ENCODE data around the gene SLC6A9. TPM values are rescaled to one million over a fixed set of nuclear protein-coding genes. Genes with fewer than 3 reads are reported as not detected.

SLC6A9 gene
- total RNA-seq, 2 experiments from 2014 or later, result 6.5 to 7.4 TPM

DNA sequence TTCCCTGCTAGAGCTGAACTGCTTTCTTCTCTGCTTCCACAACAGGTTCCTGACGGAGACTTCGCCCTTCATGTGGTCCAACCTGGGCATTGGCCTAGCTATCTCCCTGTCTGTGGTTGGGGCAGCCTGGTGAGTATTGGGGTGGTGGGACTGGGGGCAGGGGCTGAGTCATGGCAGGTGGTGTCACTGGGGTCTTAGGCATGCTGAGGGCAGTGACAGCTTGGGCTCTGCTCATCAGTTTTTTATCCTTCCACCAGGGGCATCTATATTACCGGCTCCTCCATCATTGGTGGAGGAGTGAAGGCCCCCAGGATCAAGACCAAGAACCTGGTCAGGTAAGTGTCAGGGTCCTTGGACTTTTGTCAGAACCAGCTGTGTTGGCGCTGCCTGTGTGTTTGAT, 55.2 kb downstream of the SLC6A9 start:
- peak; percentile 15 for DNase-seq
- intact Hi-C loops (cut with micrococcal nuclease), result no loop called here
- no peaks in the 10 kb centered on the region for H3K9me3 Mint-ChIP-seq

DNA sequence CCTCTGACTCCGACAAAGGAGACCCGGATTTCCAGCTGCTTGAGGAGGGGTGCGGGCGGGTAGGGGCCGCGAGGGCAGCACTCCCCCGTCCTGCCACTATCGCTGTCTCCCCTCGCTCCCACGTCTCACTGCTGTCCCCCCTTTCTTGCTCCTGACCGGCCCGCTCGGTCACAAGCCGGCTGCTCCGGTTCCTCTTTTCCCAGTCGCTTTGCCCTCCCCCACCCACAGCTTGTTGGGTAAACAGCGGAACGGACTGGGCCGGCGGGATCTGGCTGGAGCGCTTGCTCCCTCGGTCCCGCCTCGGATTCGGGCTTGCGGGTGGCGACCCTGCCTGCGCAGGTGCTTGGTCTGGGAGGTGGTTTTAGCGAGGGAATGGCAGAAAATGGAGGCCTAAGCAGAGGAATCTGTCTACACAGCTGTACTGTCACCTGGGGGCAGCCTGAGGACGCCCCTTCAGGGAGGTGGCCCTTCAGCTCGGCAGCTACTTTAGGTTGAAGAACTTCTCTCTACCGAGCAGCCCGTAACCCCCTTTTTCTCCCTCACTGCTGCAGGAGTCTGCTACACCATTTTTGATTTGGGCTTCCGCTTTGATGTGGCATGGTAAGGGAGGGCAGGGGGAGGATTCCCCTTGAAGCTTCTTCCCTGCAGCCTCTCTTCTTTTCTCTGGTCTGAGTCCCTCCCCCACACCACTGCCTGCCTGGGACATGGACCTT, 55.9 kb downstream of the SLC6A9 start:
- H3K27me3 Mint-ChIP-seq, result no peaks in the 10 kb centered on the region
- intact Hi-C loops (cut with micrococcal nuclease), result no loop called here
- POLR2A ChIA-PET, result interaction anchor here (1.0 to 3.2 kb wide), 11 partner anchors 10 to 68 kb away, joined by 3 to 13 read pairs (median 6); partner anchors contain the start of genes CCDC24 and SLC6A9
- peaks cover 50% of the 10 kb centered on the region for H3K4me1 Mint-ChIP-seq (ENCODE audit: low read depth)
- no peaks in the 10 kb centered on the region for H3K9me3 Mint-ChIP-seq
- TF ChIP-seq, protein P1, sequence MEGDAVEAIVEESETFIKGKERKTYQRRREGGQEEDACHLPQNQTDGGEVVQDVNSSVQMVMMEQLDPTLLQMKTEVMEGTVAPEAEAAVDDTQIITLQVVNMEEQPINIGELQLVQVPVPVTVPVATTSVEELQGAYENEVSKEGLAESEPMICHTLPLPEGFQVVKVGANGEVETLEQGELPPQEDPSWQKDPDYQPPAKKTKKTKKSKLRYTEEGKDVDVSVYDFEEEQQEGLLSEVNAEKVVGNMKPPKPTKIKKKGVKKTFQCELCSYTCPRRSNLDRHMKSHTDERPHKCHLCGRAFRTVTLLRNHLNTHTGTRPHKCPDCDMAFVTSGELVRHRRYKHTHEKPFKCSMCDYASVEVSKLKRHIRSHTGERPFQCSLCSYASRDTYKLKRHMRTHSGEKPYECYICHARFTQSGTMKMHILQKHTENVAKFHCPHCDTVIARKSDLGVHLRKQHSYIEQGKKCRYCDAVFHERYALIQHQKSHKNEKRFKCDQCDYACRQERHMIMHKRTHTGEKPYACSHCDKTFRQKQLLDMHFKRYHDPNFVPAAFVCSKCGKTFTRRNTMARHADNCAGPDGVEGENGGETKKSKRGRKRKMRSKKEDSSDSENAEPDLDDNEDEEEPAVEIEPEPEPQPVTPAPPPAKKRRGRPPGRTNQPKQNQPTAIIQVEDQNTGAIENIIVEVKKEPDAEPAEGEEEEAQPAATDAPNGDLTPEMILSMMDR (IDR thresholded peaks at IDR 0.05), result no peak
- CTCF ChIA-PET, result interaction anchor here (0.9 to 4.2 kb wide), 12 partner anchors 15 to 73 kb away, joined by 3 to 20 read pairs (median 5); partner anchors contain the start of gene IPO13
- peak overlapping the region; percentile 79 for H3K27ac Mint-ChIP-seq
- peaks cover 51% of the 10 kb centered on the region for H3K36me3 Mint-ChIP-seq (ENCODE audit: low read depth)
- DNase-seq (peak; percentile 43), ATAC-seq (peak; percentile 10)
- H3K4me3 Mint-ChIP-seq, result peak overlapping the region; percentile 90

More for the DNA sequence above, 55.2 kb downstream of the SLC6A9 start:
- peak overlapping the region; percentile 79 for H3K27ac Mint-ChIP-seq
- no peak for ATAC-seq
- peak overlapping the region; percentile 90 for H3K4me3 Mint-ChIP-seq
- ChIA-PET POLR2A (interaction anchor here (1.4 to 3.2 kb wide), 4 partner anchors 12 to 55 kb away, joined by 4 to 13 read pairs (median 9); partner anchors contain the start of genes CCDC24 and SLC6A9), CTCF (interaction anchor here (1.2 to 4.2 kb wide), 10 partner anchors 14 to 72 kb away, joined by 3 to 20 read pairs (median 5); partner anchors contain the start of gene IPO13)
- TF ChIP-seq, protein P1 (IDR thresholded peaks at IDR 0.05), result no peak
- H3K4me1 Mint-ChIP-seq (ENCODE audit: low read depth), result peaks cover 50% of the 10 kb centered on the region
- no peaks in the 10 kb centered on the region for H3K27me3 Mint-ChIP-seq
- peaks cover 55% of the 10 kb centered on the region for H3K36me3 Mint-ChIP-seq (ENCODE audit: low read depth)

DNA sequence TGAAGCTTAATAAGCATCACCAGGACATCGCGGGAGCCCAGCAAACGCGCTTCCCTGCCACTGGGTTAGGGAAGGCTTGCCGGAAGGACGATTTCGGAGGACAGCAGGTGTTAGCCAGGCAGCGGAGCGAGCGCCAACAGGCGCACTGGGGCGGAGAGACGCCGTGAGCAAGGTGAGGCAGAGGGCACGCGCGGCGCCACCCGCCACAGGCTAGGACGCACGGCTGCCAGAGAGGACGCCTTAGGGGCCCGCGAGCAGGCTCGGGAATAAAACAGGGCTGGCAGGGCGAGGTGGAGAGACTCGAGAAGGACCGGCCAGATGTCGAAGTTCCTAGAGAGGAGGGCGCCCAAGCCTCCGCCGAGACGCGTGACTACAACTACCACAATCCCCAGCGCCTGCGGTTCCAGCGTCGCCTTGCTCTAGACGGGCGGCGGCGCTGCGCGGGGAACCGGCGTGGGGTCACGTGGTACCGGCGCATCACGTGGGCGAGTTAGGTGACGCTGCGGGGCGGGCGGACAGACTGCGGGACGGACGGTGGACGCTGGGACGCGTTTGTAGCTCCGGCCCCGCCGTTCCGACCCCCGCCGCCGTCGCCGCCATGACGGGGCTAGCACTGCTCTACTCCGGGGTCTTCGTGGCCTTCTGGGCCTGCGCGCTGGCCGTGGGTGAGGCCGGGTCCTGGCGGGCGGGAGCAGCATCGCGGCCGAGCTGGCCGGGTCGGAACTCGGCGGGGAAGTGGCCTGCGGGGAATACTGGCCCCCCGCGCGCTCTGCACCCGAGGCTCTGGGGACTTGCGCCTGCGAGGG, 56.6 kb downstream of the SLC6A9 start, which contains the start of gene ATP6V0B:
Gene ATP6V0B (plus strand): TSS at position 518 of the 806 bp plus-strand sequence. CDS start 81 bp downstream, at position 599.
- Mint-ChIP-seq H3K36me3 (ENCODE audit: low read depth) (peaks cover 48% of the 10 kb centered on the region), H3K4me3 (peak within 1 kb of the TSS; percentile 90), H3K9me3 (no peaks in the 10 kb centered on the region), H3K27me3 (no peaks in the 10 kb centered on the region), H3K27ac (peak within 1 kb of the TSS; percentile 90), H3K4me1 (ENCODE audit: low read depth) (peaks cover 48% of the 10 kb centered on the region)
- ATAC-seq (peak; percentile 72), DNase-seq (peak; percentile 98)
- TF ChIP-seq, protein P1 (IDR thresholded peaks at IDR 0.05), result no peak
- intact Hi-C loops (cut with micrococcal nuclease), result no loop called here
- ChIA-PET CTCF (interaction anchor here (0.9 to 4.2 kb wide), 12 partner anchors 15 to 73 kb away, joined by 3 to 20 read pairs (median 5); partner anchors contain the start of gene IPO13), POLR2A (interaction anchor here (1.0 to 3.2 kb wide), 12 partner anchors 11 to 69 kb away, joined by 3 to 13 read pairs (median 5); partner anchors contain the start of genes CCDC24 and SLC6A9)

DNA sequence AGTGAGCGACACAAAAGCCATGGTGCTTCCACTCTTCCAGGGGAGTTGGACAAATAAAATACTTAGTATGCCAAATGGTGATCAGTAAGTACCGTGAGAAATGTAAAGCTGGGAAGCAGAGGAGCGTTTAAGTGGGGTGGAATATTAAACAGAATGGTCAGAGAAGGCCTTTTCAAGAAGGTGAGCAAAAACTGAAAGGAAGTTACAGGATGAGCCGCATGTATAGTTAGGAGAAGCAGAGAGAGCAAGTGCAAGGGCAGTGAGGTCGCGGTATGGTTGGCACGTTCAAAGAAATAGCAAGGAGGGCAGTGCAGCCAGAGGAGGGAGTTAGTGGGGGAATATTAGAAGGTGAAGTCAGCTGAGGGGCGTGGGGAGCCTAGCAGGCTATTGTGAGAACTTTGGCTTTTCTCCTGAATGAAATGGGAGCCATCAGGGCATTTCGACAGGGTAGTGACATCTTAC, 57.2 kb downstream of the SLC6A9 start:
- Mint-ChIP-seq H3K27ac (peak overlapping the region; percentile 90), H3K27me3 (no peaks in the 10 kb centered on the region), H3K4me3 (peak overlapping the region; percentile 90), H3K9me3 (no peaks in the 10 kb centered on the region), H3K4me1 (ENCODE audit: low read depth) (peaks cover 51% of the 10 kb centered on the region), H3K36me3 (ENCODE audit: low read depth) (peaks cover 48% of the 10 kb centered on the region)
- intact Hi-C loops (cut with micrococcal nuclease), result no loop called here
- ChIA-PET POLR2A (interaction anchor here (1.4 to 3.2 kb wide), 6 partner anchors 14 to 69 kb away, joined by 3 to 13 read pairs (median 7); partner anchors contain the start of genes CCDC24 and SLC6A9), CTCF (interaction anchor here (0.8 to 4.2 kb wide), 6 partner anchors 27 to 74 kb away, joined by 3 to 20 read pairs (median 6); partner anchors contain the start of gene IPO13)
- no peak for ATAC-seq
- TF ChIP-seq, protein P1 (IDR thresholded peaks at IDR 0.05), result no peak
- no peak for DNase-seq
